Astrocyte of the cerebellum (primary cell): ENCODE measurements around the gene PROZ.

Source experiments
- DNase-seq: peaks from one replicate; pipeline ENCODE4 v3.0.0-alpha.2; 2011; ENCODE audit warnings: low read depth
- H3K4me3 ChIP-seq: 2 replicates; pipeline ENCODE4 v1.5.1; 2011; ENCODE audit warnings: mild to moderate bottlenecking, low read depth, low read length, moderate library complexity
- in situ Hi-C: cut with HindIII; loops from 2 replicates; pipeline ENCODE4 v1.10.0; 2017; ENCODE audit warnings: low sequenced_read_pairs
- TF ChIP-seq, protein P1 (sequence below): IDR thresholded peaks from 2 replicates; pipeline ENCODE4 v1.5.1; 2012; ENCODE audit warnings: low read length, low read depth, moderate library complexity, mild to moderate bottlenecking; ENCODE audit errors: missing control alignments

Gene PROZ

DNA sequence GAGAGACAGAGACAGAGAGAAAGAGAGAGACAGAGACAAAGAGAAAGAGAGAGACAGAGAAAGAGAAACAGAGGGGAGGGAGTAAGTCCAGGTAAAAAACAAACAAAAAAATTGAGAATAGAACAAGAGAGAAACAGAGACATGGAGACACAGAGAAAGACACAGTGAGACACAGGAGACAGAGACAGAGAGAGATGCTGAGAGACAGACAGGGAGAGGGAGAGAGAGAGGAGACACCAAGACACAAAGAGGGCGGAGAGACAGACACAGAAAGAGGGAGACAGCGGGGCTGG lies 5.8 kb upstream of the PROZ start:
- H3K4me3 ChIP-seq, result peak overlapping the region; percentile 24
- in situ Hi-C loops, result no loop called here
- TF ChIP-seq, protein P1, sequence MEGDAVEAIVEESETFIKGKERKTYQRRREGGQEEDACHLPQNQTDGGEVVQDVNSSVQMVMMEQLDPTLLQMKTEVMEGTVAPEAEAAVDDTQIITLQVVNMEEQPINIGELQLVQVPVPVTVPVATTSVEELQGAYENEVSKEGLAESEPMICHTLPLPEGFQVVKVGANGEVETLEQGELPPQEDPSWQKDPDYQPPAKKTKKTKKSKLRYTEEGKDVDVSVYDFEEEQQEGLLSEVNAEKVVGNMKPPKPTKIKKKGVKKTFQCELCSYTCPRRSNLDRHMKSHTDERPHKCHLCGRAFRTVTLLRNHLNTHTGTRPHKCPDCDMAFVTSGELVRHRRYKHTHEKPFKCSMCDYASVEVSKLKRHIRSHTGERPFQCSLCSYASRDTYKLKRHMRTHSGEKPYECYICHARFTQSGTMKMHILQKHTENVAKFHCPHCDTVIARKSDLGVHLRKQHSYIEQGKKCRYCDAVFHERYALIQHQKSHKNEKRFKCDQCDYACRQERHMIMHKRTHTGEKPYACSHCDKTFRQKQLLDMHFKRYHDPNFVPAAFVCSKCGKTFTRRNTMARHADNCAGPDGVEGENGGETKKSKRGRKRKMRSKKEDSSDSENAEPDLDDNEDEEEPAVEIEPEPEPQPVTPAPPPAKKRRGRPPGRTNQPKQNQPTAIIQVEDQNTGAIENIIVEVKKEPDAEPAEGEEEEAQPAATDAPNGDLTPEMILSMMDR, result no peak
- no peak for DNase-seq

DNA sequence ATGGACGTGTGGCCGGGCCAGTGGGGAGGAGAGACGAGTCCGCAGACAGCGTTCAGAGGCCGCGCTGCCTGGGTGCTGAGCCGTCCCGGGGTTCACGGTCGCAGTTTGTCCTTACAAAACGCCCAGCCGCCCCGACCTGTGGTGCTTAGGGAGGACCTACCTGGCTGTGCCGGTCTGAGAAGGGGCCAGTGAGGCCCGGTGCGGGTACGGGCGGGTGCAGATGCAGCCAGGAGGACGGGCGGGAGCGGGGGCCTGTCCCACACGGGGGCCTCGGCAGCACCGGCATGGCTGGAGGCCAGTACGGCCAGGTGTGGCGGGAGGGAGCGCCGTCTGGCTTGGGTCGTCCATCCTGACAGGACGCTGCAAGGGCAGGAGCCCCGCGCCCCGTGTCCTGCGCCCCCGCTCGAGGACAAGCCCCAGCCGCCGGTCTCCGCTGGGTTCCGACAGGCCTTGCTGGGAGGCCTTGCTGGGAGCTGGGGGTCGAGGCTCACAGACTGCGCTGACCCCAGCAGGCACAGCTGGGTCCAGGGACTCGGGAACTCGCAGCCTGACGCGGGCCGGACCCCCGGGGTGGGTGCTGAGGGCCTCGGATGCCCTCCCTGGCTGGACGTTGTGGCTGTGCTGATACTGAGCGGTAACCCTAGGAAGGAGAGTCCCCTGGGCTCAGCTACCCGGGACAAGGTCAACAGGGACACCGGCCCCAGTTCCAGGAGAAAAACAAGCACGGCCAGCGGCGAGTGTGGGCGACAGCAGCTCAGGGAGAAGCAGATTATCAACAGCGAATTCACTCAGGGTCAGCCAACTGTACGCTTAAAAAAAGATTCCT lies 5.3 kb upstream of the PROZ start:
- peak overlapping the region; percentile 24 for H3K4me3 ChIP-seq
- no peak for DNase-seq
- TF ChIP-seq, protein P1, result no peak
- in situ Hi-C loops, result no loop called here

DNA sequence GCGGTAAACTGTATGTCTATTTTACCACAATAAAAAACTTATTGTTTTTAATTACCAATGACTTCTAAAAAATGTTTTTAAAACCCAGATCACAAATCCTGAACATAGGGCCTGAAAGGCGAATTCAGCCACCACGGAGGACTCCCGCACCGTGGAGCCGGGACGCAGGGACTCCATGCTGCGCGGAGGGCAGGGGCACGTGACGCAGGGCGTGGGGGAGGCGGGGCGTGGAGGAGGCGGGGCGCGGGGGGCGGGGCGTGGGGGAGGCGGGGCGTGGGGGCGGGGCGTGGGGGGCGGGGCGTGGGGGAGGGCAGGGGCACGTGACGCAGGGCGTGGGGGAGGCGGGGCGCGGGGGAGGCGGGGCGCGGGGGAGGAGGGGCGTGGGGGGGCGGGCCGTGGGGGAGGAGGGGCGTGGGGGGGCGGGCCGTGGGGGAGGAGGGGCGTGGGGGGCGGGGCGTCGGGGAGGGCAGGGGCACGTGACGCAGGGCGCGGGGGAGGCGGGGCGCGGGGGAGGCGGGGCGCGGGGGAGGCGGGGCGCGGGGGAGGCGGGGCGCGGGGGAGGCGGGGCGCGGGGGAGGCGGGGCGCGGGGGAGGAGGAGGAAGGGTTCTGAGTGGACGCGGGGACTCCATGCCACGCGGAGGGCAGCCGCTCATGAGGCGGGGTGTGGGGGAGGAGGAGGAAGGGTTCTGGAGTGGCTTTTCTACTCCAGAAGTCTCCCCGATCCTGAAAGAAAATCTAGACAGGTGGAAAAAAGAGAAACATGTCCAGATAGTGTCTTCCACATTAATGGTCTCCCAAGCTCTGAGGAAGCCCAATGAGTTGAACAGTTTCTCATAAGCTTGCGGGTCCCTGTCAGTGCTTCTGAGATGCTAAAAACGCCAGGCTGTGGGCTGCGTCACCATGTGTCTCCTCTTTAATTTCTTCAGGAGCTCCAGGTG lies 4.4 kb upstream of the PROZ start:
- in situ Hi-C loops, result no loop called here
- TF ChIP-seq, protein P1, result no peak
- peak overlapping the region; percentile 27 for H3K4me3 ChIP-seq
- peak; percentile 16 for DNase-seq

DNA sequence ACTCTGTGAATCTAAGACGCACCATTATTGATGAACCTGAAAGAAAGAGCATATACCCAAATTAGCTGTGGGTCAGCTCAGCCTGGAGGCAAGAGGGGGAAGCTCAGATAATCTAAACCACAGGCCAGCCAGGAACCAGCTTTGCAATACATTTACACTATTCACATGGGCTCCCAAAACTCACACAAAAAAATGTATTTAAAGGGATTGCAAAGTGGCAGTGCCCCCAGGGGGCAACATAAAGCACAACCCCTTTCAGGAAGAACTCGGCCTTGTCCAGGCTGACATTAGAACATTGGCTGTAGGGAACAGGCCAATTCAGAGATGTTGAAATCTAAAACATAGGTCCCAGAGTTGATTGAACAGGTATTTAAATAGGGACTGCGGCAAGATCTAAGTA lies 3.2 kb upstream of the PROZ start:
- DNase-seq, result no peak
- in situ Hi-C loops, result no loop called here
- no peak overlapping the region for H3K4me3 ChIP-seq
- TF ChIP-seq, protein P1, result no peak

DNA sequence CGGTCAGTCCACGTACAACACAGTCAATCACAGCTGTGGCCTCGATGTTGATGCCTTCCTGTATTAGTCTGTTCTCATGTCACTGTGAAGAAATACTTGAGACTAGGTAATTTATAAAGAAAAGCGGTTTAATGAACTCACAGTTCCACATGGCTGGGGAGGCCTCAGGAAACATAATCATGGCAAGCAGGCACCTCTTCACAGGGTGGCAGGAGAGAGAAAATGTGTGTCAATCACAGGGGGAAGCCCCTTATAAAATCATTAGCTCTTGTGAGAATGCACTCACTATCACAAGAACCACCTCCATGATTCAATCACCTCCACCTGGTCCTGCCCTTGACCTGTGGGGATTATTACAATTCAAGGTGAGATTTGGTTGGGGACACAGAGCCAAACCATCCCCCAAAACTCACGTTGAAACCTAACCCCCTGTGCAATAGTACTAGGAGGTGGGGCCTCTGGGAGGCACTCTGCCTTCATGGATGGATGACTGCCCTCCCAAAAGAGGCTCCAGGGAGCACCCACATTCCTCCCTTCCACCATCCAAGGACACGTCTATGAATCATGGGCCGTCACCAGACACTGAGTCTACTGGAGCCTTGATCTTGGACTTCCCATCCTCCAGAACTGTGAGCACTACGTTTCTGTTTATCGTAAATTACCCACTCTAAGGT lies 2.3 kb upstream of the PROZ start:
- in situ Hi-C loops, result no loop called here
- DNase-seq, result no peak
- H3K4me3 ChIP-seq, result no peak overlapping the region
- TF ChIP-seq, protein P1, result no peak

DNA sequence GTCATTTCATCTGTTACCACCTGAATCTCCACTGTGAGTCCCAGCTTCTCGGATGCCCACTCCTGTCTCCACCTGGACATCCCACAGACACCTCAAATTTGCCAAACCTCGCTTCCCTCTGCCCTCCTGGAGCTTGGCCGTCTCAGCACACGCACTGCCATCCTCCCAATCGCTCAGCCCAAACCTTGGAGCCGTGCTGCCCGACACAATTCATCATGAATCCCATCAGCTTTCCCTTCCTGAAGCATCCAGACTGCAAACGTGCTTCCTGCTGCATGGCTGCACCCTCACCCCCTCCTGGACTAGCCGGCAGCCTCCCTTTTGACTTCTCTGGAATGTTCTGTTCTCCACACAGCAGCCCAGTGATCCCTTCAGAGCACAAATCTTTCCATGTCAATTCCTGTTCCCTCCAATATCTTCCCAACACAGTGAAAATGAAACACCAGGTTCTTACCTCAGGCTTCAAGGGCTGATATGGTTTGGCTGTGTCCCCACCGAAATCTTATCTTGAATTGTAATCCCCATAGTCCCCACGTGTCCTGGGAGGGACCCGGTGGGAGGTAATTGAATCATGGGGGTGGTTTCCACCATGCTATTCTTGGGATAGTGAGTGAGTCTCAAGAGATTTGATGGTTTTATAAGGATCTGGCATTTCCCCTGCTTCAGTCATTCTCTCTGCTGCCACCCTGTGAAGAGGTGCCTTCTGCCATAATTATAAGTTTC lies 1.1 kb upstream of the PROZ start:
- TF ChIP-seq, protein P1, result no peak
- no peak overlapping the region for H3K4me3 ChIP-seq
- DNase-seq, result no peak
- in situ Hi-C loops, result no loop called here
